Hepatocyte (in vitro differentiated cells): Measurements from ENCODE around the gene ATF6. TPM values are rescaled to one million over a fixed set of nuclear protein-coding genes. Genes with fewer than 3 reads are reported as not detected.
A peak's percentile ranks its signal among the peaks of the same experiment; 100 is the strongest.

Source experiments
- DNase-seq: peaks from one replicate; pipeline ENCODE4 v3.0.0-alpha.2; 2016; ENCODE audit warnings: low spot score
- H2AFZ ChIP-seq: fragments of 200-600 bp; sonication (generic); 2 replicates; pipeline ENCODE4 v1.6.0; 2016; ENCODE audit warnings: antibody characterized with exemption, mild to moderate bottlenecking
- H3K27ac ChIP-seq: fragments of 200-600 bp; sonication (generic); 2 replicates; pipeline ENCODE4 v1.5.1; 2016; ENCODE audit warnings: mild to moderate bottlenecking
- H3K27me3 ChIP-seq: fragments of 200-600 bp; sonication (generic); 2 replicates; pipeline ENCODE4 v1.6.1; 2016
- H3K36me3 ChIP-seq: fragments of 200-600 bp; sonication (generic); replicated peaks from 2 replicates; pipeline ENCODE4 v1.5.1; 2016; ENCODE audit warnings: low read depth; ENCODE audit not compliant: insufficient read depth
- H3K4me1 ChIP-seq: fragments of 200-600 bp; sonication (generic); 2 replicates; pipeline ENCODE4 v1.5.1; 2016; ENCODE audit warnings: mild to moderate bottlenecking, moderate library complexity; ENCODE audit not compliant: insufficient read depth
- H3K4me2 ChIP-seq: fragments of 200-600 bp; sonication (generic); 2 replicates; pipeline ENCODE4 v1.6.0; 2016
- H3K4me3 ChIP-seq: fragments of 200-600 bp; sonication (generic); 2 replicates; pipeline ENCODE4 v1.5.1; 2016; ENCODE audit warnings: mild to moderate bottlenecking
- H3K79me2 ChIP-seq: fragments of 200-600 bp; sonication (generic); 2 replicates; pipeline ENCODE4 v1.6.0; 2017; ENCODE audit warnings: mild to moderate bottlenecking
- H3K9me2 ChIP-seq: fragments of 200-600 bp; sonication (generic); replicated peaks from 2 replicates; pipeline ENCODE4 v1.6.0; 2017; ENCODE audit warnings: mild to moderate bottlenecking; ENCODE audit not compliant: insufficient read depth
- H3K9me3 ChIP-seq: fragments of 200-600 bp; sonication (generic); 2 replicates; pipeline ENCODE4 v1.5.1; 2016; ENCODE audit warnings: low read depth, mild to moderate bottlenecking
- H4K20me1 ChIP-seq: fragments of 200-600 bp; sonication (generic); 2 replicates; pipeline ENCODE4 v1.6.0; 2016; ENCODE audit warnings: mild to moderate bottlenecking; ENCODE audit not compliant: insufficient read depth, poor library complexity, severe bottlenecking
- EZH2 ChIP-seq: fragments of 200-600 bp; sonication (generic); IDR thresholded peaks from 2 replicates; pipeline ENCODE4 v1.6.1; 2016; ENCODE audit warnings: antibody characterized with exemption, mild to moderate bottlenecking, borderline replicate concordance
- EZH2phosphoT487 ChIP-seq: fragments of 200-600 bp; sonication (generic); IDR thresholded peaks from one replicate; pipeline ENCODE4 v1.6.1; 2018; ENCODE audit warnings: antibody characterized with exemption, mild to moderate bottlenecking, low read depth, moderate library complexity; ENCODE audit not compliant: unreplicated experiment, severe bottlenecking
- WGBS: methylation state at CpG from one replicate; pipeline ENCODE4 v1.1.6; 2016; ENCODE audit warnings: low lambda C conversion rate; ENCODE audit errors: missing lambda C conversion rate; 5-methylcytosine and 5-hydroxymethylcytosine counted together
- polyA plus RNA-seq: library from polyadenylated mRNA; unstranded; fragments of >200 nt; fragmentation: Nextera tagmentation; extraction: Ambion mirVana; gene quantifications from 2 replicates; pipeline ENCODE4 v1.2.1, GENCODE V29; 2016
- total RNA-seq: library from RNA; depleted of rRNA; stranded (reverse); fragments of >200 nt; gene quantifications from 2 replicates; pipeline ENCODE4 v1.2.3, GENCODE V29; 2014
- TF ChIP-seq, protein P1 (sequence below): fragments of 200-600 bp; sonication (generic); IDR thresholded peaks from 2 replicates; pipeline ENCODE4 v1.5.1; 2016; ENCODE audit warnings: antibody characterized with exemption, mild to moderate bottlenecking; ENCODE audit not compliant: poor library complexity

ATF6 gene
- total and polyA plus RNA-seq, 2 experiments from 2014 or later = 15.3 to 29.8 TPM

DNA sequence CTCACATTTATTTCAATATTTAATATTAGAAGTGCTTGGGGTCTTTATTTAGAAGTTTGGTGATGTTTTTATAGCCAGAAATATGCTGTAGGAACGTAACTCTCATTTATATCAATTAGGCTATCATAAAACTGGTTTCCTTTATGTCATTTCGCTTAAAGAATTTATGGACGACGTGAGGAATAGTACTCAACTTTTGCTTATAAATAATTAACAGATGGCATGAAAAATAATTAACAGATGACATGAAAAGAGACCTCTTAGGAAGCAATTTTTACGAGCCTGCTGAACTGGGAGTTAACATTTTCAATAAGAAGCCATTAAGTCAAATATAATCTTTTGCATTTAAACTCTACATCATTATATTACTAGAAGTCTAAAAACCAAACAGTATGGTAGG, 134.0 kb downstream of the ATF6 start:
- DNase-seq = no peak
- no peak for TF ChIP-seq EZH2phosphoT487
- TF ChIP-seq, protein P1, sequence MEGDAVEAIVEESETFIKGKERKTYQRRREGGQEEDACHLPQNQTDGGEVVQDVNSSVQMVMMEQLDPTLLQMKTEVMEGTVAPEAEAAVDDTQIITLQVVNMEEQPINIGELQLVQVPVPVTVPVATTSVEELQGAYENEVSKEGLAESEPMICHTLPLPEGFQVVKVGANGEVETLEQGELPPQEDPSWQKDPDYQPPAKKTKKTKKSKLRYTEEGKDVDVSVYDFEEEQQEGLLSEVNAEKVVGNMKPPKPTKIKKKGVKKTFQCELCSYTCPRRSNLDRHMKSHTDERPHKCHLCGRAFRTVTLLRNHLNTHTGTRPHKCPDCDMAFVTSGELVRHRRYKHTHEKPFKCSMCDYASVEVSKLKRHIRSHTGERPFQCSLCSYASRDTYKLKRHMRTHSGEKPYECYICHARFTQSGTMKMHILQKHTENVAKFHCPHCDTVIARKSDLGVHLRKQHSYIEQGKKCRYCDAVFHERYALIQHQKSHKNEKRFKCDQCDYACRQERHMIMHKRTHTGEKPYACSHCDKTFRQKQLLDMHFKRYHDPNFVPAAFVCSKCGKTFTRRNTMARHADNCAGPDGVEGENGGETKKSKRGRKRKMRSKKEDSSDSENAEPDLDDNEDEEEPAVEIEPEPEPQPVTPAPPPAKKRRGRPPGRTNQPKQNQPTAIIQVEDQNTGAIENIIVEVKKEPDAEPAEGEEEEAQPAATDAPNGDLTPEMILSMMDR = no peak
- no peak for TF ChIP-seq EZH2
- H3K4me2 ChIP-seq = no peak overlapping the region
- no peaks in the 10 kb centered on the region for H3K4me1 ChIP-seq
- H4K20me1 ChIP-seq = no peaks in the 10 kb centered on the region
- no peaks in the 10 kb centered on the region for H3K36me3 ChIP-seq
- WGBS = 60% methylated on average over 5 of the region's 5 CpGs
- H3K27ac ChIP-seq = no peak overlapping the region
- no peak overlapping the region for H2AFZ ChIP-seq
- H3K79me2 ChIP-seq = no peaks in the 10 kb centered on the region
- no peaks in the 10 kb centered on the region for H3K27me3 ChIP-seq
- no peak overlapping the region for H3K4me3 ChIP-seq
- H3K9me3 ChIP-seq = no peaks in the 10 kb centered on the region
- H3K9me2 ChIP-seq = no peaks in the 10 kb centered on the region

DNA sequence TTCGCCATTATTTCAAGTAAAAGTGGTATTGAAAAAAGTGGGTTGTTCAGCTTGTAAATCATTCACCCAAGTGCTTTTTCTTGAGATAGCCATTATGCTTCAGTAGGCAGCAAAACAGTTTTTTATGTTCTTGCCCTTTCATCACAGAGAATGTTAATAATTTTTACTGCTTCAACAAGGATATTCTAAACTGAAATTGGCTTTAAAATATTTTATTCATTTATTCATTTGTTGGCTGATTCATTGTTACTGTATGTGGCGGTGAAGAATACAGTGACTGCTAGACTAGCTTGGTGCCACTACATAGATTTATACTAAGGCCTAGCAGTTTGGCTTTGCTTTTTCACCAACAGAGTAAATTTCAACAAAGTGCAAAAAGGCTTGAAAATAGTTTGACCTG, 136.1 kb downstream of the ATF6 start:
- Histone ChIP-seq H2AFZ (no peak overlapping the region), H3K9me2 (no peaks in the 10 kb centered on the region), H3K9me3 (no peaks in the 10 kb centered on the region), H3K4me2 (no peak overlapping the region), H3K4me1 (no peaks in the 10 kb centered on the region), H3K4me3 (no peak overlapping the region), H3K79me2 (no peaks in the 10 kb centered on the region), H3K27me3 (no peaks in the 10 kb centered on the region), H3K36me3 (no peaks in the 10 kb centered on the region), H4K20me1 (no peaks in the 10 kb centered on the region), H3K27ac (no peak overlapping the region)
- 99% methylated on average over 2 of the region's 2 CpGs for WGBS
- no peak for TF ChIP-seq EZH2phosphoT487
- TF ChIP-seq, protein P1 = no peak
- TF ChIP-seq EZH2 = no peak
- DNase-seq = no peak

DNA sequence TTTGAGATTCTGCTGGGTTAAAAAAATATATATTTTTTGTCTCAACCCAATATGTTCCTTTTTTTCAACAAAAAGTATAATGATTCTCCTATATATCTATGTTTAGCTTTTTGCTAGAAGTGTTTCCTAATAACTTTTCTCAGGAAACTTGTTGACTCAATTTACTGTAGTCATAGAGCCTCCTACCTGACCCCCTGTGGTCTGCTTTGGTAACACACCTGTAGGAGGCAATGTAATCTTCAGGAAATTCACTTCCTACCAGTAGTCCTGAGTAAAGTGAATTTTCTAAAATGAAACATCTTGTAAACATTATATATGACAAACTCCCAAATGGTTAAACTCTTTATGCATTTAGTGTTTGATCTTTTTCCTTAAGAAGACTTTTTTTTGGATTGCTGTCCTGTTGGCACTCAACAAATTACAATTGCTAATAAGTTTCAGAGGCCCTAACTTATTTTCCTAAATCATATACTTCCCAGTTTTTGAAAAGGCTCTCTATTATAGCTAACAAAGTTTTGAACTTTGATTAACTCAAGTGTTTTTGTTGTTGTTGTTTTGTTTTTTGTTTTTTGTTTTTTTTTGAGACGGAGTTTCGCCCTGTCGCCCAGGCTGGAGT, 139.3 kb downstream of the ATF6 start:
- Histone ChIP-seq H3K36me3 (no peaks in the 10 kb centered on the region), H3K9me3 (no peaks in the 10 kb centered on the region), H3K4me2 (no peak overlapping the region), H3K9me2 (no peaks in the 10 kb centered on the region), H3K79me2 (no peaks in the 10 kb centered on the region), H4K20me1 (no peaks in the 10 kb centered on the region), H3K27ac (no peak overlapping the region), H2AFZ (no peak overlapping the region), H3K4me1 (no peaks in the 10 kb centered on the region), H3K27me3 (no peaks in the 10 kb centered on the region), H3K4me3 (no peak overlapping the region)
- WGBS = 100% methylated on average over 3 of the region's 3 CpGs
- peak; percentile 42 for DNase-seq
- TF ChIP-seq, protein P1 = peak; percentile 42
- TF ChIP-seq EZH2phosphoT487 (no peak), EZH2 (no peak)

DNA sequence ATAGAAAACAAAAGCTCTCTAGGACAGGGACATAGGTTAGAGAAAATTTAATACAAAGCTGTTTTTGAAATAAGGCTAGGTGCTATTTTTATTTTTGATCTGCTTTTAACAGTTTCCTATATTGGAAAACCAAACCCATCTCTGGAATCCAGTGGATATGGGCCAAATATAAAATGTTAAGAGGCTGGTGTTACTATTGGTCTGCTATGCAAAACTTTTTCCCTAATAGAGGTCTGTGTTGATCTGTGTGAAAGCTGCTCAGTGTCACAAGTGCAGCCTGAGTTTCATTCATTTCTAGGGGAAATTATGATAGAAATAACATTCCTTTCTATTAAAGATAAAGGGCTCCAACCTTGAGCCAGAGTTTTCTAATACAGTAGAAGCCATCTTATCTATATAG, 141.1 kb downstream of the ATF6 start:
- Histone ChIP-seq H3K27me3 (no peaks in the 10 kb centered on the region), H3K4me1 (no peaks in the 10 kb centered on the region), H3K79me2 (no peaks in the 10 kb centered on the region), H3K4me3 (no peak overlapping the region), H4K20me1 (no peaks in the 10 kb centered on the region), H3K9me2 (no peaks in the 10 kb centered on the region), H3K4me2 (no peak overlapping the region), H2AFZ (no peak overlapping the region), H3K36me3 (no peaks in the 10 kb centered on the region), H3K27ac (no peak overlapping the region), H3K9me3 (no peaks in the 10 kb centered on the region)
- no peak for DNase-seq
- TF ChIP-seq EZH2phosphoT487 = no peak
- TF ChIP-seq, protein P1 = no peak
- no peak for TF ChIP-seq EZH2
